ENCODE results near the gene VPS37C.

The VPS37C gene

DNA sequence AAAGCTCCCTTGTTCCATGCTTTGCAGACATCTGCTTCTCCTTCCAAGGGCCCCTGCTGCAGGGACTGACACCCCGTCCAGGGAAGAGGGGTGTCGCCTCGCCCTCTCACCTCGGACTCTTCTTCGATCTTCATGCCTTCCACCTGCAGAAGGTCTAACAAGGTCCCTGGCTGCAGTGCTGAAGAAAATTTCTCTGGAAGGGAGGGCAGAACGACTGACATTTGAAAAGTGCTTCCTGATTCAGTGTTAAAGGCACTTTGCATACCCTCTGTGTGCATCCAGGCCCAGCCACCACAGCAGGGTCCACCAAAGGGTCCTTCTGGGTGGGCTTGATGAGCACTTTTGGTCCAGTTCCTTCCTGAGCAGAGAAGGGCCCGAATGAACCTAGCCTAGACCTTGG, 28.1 kb downstream of the VPS37C start:
- DNase-seq (ENCODE audit: low read depth in 2 of 2), result no peak

DNA sequence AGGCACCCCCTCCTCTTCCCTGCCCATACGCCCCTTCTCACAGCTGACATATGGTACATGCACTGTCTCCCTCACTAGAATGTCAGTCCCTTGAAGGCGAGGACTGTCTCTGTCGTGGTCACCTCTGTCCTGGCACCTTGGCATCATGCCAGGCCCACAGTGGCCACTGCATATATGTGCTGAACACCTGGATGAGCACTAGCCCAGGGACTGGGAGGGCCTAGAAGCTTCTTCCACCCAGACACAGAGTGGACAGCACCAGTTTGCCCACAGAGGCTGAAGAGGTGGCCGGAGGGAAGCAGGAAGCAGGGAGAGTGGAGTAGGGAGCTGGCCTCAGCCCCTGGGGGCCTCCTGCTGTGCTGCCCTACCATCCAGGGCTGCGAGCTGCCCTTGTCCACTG, 28.6 kb downstream of the VPS37C start:
- no peak for DNase-seq (ENCODE audit: low read depth in 2 of 2)

DNA sequence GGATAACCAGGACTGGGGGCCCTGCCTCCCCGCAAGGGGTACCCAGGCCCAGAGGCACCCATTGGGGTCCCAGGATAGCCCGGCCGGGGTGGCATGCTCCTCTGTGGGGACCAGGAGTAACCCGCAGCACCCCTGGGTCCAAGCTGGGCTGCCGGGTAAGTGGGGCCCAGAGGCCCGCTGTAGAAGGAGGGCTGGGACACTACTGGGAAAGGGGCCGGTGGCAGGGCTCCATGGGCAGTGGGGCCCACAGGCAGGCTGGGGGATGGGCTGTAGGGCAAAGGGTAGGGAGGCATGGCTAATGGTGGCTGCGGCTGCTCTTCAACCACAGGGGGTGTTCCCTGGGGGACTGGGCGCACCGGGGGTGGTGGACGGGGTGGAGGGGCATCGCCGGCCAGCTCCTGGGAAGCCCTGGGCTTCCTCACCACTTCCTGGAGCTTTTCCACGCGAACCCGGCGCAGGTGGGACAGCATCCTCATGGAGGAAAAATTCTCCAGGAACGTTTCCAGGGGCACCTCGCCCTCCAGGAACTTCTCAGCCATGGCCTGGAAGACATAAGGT, 29.1 kb downstream of the VPS37C start:
- no peak for DNase-seq (ENCODE audit: low read depth in 2 of 2)

DNA sequence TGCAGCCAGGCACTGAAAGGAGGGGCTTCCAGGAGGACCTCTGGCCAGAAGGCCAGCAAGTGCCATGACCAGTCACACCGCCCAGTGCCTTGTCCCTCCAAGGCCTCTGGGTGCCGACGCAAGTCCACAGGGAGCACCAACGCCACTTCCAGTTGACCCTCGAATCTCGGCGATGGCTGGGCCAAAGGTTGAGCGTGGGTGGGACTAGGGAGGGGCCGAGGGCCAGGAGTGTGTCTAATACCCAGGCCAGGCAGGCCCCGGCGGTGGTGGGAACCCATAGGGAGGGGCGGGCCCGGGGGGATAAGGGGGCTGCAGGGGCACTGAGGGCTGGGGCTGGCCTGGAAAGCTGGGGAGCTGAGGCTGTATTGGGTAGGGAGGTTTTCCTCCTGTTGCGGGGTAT, 29.6 kb downstream of the VPS37C start:
- no peak for DNase-seq (ENCODE audit: low read depth in 2 of 2)

DNA sequence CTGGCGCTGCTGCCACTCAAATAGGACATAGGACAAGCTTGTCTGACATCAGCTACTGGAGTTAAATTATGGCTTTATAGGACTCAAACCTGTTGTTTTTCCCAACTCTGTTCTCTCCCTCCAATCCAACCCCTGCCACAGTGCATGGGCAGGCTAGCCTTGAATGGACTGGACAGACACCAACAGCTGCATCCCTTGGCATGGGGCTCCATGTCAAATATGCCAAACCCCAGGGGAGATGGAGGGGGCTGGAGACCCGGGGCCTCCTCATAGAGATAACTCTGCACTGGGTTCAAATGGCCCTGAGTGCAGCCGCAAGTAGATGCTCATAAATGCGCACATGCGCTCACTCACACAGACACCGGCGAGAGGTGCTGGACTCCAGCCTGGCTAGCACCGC, 30.0 kb downstream of the VPS37C start:
- DNase-seq (ENCODE audit: low read depth in 2 of 2), result no peak

DNA sequence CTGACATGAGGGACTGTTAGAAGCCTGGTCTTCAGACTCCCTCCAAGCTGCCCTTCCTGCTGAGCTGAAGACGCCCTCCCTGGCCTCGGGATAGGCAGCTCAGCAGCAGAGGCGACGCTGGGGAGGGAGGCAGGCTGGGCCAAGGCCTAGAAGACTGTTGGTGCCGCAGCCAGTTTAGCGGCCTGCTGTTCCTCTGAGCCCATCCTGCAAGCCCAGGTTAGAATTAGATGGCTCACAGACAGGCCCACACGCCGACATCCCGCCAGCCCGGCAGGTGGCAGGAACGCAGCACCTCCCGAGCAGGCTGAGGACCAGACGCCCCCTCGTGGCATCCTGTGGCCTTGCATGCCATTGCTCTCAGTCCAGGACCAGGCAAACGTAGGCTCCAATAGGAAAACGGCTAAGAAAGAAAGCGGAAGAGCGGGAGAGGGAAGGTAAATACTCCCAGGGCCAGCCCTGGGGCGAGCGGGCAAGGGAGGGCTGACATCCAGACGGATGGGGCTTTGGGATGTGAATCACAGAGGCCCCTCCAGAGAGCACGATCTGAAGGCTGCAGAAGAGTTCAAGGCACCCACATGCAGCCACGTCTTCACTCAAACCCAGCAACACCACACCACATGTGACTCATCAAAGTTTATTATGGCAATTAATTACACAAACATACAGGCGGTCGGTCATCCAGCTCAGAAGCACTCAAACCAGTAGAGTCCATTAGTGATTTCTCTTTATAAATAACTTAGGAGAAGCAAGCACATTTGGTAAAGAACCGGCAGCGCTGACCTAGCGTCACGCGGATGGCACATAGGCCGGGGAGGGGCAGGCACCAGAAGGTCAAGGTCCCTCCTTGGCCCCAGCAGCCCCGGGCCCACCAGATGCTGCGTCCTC, 31.3 kb downstream of the VPS37C start:
- peak; percentile 76 for DNase-seq (ENCODE audit: low read depth in 2 of 2)

DNA sequence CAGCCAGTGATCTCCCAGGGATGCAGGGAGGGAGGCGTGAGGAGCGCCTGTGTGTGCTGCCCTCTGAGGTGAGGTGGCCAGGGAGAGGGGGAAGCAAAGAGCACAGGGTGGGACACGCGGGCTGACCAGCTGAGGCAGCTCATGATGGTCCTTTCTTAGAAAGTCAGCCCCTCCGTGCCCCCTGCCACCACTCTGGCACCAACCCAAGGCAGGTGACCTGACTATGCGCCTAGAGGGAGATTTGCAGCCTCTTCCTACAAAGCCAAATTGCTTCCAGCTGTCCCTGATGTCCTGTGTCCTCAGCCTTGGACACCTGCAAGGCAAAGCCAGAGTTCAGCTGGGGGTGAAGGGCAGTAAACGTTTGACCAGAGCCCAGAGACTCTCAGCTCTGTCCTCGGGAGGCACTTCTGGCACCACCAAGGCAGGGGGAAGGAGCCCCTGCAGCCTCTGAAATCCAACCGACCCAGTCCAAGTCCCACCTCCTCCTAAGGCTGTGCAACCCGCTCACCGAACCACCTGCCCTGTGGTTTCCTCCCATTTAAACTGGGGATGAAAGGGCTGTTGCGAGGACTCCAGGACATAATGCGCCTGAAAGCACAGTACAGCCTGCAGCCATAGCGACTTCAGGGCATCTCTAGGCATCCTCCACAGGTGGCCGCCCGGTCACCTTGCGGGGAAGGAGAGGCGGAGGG, 32.1 kb downstream of the VPS37C start:
- no peak for DNase-seq (ENCODE audit: low read depth in 2 of 2)

DNA sequence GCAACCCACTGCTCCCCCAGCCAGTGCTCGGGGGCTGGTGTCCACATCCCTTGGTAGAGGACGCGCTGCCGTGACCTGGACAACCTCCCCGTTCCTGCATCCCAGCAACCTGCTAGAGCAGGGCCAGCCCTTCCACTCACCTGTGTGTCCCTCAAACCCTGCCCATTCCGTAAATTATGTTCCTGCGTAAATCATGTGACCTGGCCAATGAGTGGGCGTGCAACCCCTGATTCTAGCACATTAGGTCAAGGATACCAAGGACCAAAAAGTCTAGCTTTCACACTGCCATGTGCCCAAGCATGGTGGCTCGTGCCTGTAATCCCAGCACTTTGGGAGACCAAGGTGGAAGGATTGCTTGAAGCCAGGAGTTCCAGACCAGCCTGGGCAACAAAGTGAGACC, 33.2 kb downstream of the VPS37C start:
- DNase-seq (ENCODE audit: low read depth in 2 of 2), result no peak

DNA sequence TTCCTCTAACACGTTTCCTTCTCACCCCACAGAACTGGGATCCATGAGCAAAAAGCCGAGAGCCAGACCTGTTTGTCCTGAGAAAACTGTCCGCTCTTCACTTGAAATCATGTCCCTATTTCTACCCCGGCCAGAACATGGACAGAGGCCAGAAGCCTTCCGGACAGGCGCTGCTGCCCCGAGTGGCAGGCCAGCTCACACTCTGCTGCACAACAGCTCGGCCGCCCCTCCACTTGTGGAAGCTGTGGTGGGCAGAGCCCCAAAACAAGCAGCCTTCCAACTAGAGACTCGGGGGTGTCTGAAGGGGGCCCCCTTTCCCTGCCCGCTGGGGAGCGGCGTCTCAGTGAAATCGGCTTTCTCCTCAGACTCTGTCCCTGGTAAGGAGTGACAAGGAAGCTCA, 35.0 kb downstream of the VPS37C start:
- DNase-seq (ENCODE audit: low read depth in 2 of 2), result no peak

DNA sequence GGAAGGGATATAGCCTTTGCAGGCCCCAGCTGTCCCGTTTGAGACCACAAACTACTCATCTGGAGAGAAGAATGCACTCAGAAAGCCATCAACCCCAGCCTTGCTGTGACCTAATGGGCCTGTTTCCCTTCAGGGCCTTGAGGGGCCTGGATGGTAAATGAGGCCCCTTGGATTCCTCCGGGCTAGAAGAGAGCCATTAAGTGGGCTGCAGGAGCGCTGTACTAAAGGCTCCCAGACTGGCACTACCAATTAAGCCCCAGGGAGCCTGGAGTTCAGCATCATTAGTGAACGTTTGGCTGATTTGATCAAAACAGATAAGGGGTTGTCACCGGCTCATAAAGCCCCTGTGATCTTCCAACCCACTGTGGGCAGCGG, 35.9 kb downstream of the VPS37C start:
- DNase-seq (ENCODE audit: low read depth in 2 of 2), result no peak

DNA sequence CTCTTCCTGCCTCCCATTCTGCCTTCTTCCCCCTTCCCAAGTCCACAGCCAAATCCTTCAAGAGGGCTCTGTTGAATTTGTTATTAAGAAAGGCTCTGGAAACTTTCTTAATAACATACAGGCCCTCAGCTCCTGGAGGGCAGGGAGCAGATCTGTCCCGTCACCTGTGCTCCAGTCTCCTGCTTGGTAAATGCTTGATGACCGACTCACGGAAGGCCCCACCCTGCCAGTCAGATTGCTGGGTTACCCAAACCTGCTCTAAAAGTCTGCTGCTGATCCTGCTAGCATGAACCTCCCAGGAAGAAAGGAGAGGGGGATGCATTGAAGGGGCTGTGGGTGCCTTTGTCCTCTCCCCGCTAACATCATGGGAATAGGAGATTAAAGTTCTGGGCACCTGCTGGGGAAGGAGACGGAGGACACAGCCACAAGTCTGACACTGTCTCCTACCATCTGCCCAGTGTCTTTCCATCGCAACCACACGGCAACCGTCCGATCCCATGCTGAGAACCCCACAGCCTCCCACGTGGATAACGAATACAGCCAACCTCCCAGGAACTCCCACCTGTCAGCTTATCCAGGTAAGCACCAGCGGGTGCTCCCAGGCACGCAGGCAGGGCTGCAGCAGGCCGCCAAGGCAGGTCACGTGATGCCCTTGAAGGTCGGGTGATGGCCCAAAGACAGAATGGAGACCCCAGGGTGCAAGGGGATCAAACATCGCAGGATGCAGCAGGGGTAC, 36.5 kb downstream of the VPS37C start:
- no peak for DNase-seq (ENCODE audit: low read depth in 2 of 2)

DNA sequence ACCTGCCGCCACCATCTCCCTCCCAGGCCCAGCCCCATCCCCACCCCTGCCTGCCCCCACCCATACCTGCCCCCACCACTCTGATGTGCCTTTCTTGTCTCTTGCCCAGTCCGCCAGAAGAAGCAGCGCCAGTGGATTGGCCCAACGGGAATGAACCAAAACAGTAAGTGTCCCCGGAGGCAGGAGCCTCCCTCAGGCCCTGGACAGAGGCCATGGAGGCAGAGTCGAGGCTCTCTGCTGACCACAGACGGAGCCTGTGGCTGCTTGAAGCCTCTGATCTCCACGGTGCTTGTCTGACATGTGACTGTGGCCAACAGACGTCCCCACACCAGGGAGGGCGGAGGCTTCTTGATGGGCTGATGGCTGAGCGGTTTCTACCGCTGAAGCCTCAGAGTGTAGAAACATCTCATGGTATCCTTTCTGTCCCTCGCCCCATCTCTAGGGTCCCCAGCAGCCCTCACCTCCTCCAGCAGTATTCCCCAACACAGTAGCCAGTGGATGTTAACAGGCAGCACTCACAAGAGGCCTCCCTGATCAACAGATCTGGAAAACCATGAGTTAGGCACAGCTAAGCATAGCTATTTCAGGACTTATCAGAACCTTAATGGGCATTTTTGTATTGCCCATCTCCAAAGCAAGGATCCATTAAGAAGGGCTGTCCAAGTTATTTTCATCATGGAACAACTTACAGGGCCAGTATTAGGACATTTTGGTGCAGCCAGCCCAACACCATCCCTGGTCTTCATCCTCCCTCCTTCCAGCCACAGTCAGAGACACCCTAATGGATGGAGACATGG, 37.3 kb downstream of the VPS37C start:
- DNase-seq (ENCODE audit: low read depth in 2 of 2), result no peak

DNA sequence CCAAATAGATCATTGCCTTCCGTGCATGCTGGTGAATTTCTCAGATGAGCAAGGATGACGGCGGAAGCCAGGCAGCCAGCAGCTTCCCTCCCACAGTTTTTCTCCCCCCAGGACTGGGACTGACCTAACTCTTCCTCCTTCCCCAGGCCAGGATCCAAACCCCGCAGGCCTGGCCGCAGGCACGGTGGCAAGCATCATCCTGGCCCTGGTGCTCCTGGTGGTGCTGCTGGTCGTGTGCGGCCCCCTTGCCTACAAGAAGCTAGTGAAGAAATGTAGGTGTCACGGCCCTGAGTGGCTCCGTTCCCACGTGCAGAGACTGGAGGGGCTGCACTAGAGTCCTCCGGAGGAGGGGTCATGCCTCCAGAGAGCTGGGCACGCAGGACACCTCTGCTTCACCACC, 38.5 kb downstream of the VPS37C start:
- DNase-seq (ENCODE audit: low read depth in 2 of 2), result no peak

DNA sequence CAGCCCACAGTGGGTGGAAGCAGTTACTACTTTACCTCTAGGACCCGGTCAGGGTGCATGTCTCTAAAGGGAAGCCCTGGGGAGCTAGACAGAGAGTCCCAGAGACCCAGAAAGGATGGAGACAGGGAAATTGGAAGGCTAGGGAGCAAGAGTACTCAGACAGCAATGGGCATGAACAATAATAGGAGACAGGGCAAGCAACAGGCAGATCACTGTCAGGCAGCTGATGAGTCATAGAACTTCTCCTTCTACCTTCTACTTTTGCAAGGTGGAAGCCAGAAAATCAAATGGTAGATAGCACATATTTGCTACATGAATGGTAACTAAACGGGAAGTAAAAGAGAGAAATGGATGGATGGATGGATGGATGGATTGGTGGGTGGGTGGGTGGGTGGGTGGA, 39.3 kb downstream of the VPS37C start:
- no peak for DNase-seq (ENCODE audit: low read depth in 2 of 2)

DNA sequence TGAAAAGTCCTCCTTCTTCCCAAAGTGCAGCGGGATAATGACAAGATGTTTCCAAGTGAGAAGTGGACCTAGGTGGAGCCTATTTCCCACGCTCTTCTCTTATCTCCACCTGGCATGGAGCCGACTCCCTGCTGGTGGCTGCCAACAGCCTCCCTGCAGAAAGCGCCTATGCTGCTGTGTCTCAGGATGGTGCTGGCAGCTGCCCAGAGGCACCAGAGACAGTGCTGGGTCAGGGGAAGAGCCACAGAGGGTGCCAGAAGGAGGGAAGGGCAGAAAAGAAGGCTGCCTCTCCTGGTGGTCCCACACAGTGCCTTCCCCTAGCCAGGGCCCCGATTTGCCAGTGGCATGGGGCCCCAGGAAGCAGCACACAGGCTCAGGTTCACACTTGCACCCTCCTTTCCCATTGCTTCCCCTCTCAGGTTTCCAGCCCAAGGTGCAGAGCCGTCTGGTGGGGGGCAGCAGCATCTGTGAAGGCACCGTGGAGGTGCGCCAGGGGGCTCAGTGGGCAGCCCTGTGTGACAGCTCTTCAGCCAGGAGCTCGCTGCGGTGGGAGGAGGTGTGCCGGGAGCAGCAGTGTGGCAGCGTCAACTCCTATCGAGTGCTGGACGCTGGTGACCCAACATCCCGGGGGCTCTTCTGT, 39.9 kb downstream of the VPS37C start:
- DNase-seq (ENCODE audit: low read depth in 2 of 2), result no peak

DNA sequence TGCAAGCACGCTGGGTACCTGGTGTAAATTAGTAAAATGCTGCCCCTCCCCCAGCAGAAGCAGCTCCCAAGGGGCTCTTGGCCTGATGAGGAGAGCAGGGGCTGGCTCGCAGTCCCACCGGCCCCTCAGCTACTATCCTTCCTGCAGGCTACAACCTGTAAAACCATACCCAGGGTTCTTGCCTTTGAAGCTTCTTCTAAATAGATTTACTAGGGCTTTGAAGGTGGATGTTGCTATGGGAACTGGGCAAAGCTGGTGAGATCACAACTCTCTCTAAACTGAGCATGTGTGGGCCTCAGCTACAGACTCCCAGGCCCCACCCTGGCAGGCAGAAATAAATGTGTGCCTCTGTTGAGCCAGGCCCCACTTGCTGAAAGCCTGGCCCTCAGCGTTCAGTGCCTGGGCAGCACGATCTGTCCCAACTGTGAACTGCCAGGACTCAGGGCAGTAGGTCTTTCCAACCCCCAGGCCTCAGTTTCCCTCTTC, 40.5 kb downstream of the VPS37C start:
- DNase-seq (ENCODE audit: low read depth in 2 of 2), result no peak

DNA sequence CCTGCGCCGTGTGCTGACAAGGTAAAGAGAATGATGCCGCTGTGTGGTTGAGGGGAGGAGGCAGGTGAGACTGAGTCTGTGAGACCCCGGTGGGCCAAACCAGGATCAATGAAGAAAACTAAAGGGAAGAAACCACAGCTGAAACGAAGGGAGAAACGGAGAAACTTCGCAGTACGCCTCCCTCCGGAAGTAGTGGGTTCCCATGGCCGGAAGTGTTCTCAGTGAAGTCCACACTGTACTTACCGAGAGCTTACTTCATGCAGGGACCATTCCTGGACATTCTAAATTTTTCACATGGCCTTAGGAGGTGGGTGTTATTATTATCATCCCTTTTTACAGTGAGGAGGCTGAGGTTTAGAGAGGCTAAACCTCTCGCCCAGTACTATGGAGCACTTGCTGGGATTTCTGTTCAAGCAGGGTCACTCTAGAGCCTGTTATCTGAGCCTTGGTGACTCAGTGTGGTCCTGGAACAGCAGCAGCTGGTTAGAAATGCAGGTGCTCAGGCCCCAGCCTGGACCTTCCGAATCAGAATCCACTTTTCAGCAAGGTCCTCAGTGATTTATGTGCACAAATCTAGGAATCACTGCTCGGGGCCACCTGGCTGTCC, 41.0 kb downstream of the VPS37C start:
- DNase-seq (ENCODE audit: low read depth in 2 of 2), result no peak

DNA sequence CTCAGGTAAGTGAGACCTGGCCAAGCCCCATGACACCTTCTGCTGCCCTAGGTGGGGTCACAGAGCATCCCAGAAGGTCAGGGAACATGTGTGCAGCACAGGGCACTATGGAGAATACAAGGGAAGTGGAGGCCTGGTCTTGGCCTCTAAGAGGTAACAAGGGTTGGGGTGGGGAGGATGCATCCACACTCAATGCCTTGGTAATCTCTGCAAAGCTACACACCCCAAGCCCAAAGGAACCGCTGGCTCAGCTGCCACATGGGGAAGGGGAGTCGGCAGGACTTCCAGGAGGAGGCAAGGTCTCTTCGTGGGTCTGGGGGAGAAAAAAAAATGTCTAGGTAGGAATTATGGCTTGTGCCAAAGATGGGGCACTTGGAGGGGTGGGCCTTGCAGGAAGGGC, 41.7 kb downstream of the VPS37C start:
- DNase-seq (ENCODE audit: low read depth in 2 of 2), result no peak

DNA sequence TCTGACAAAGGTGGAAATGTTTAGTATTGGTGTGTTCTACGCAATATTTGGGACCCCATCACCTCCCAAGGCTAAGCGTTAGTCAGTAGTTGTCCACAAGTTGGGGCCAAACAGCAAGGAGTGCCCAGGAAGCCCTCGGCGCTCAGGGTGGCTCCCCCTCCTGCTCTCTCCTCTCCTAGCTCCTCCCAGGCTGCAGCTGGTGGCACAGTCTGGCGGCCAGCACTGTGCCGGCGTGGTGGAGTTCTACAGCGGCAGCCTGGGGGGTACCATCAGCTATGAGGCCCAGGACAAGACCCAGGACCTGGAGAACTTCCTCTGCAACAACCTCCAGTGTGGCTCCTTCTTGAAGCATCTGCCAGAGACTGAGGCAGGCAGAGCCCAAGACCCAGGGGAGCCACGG, 42.2 kb downstream of the VPS37C start:
- no peak for DNase-seq (ENCODE audit: low read depth in 2 of 2)

DNA sequence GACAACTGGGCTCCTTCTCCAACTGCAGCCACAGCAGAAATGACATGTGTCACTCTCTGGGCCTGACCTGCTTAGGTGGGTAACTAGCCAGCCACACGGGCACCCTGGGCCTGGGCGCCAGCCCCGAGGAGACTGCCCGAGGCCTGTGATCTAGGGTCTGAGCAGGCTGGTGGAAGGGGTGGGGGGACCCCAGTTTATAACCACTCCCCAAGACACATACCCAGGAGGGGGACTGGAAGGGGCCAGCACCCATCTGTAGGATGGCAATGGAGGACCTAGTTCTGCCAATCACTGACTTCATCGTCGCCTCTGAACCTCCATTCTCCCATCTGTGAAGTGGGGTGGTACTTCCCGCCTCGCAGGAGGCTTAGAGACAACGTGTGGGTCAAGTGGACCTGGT, 42.8 kb downstream of the VPS37C start:
- DNase-seq (ENCODE audit: low read depth in 2 of 2), result no peak

DNA sequence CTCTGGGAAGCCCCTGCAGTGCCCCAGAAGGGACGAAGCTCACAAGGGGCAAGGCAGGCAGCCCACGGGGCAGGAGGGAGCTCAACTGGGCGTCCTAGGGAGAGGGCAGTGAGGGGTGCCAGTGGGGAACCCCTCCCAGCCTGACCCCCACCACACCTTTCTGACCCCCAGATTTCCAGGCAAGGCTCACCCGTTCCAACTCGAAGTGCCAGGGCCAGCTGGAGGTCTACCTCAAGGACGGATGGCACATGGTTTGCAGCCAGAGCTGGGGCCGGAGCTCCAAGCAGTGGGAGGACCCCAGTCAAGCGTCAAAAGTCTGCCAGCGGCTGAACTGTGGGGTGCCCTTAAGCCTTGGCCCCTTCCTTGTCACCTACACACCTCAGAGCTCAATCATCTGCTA, 43.2 kb downstream of the VPS37C start:
- no peak for DNase-seq (ENCODE audit: low read depth in 2 of 2)

Data from stimulated activated CD8-positive, alpha-beta memory T cell treated with anti-CD3 and anti-CD28 coated beads, Interleukin-15, amount 100 ng/mL, for 4 hours (primary cell).